HCT116 (cell line): ENCODE data around the gene CCDC15. TPM values are rescaled to one million over a fixed set of nuclear protein-coding genes. Genes with fewer than 3 reads are reported as not detected.

Experiments used
- ATAC-seq: fragments of 200-7000 bp; cut with Tn5 transposase; 2 replicates; pipeline ENCODE4 v1.9.1; 2020; ENCODE audit warnings: mild to moderate bottlenecking, moderate library complexity
- BruUV-seq: library from RNA; stranded (reverse); fragments of 400-500 nt; replicated peaks from 2 replicates; lab custom pipeline; 2021; lab: Mats Ljungman, UMichigan
- CTCF ChIA-PET: fragments of 300-600 bp; sonication (Branson Sonifier 250); formaldehyde crosslinking; loops from one replicate; lab custom pipeline; 2021; ENCODE audit warnings: antibody characterized with exemption; lab: Charles Lee
- POLR2A ChIA-PET: fragments of 300-600, 350-600 bp; sonication (Branson Sonifier 250); formaldehyde crosslinking; loops from one replicate; lab custom pipeline; 2021; ENCODE audit warnings: antibody characterized with exemption; lab: Charles Lee
- RAD21 ChIA-PET, 2 experiments: fragments of 300-600 bp; sonication (Branson Sonifier 250); formaldehyde crosslinking; loops; one replicate each; lab custom pipeline; 2023; ENCODE audit warnings: low total read pairs in 2 of 2; ENCODE audit not compliant: uncharacterized antibody in 2 of 2, unreplicated experiment in 2 of 2, low non-redundant PET in 1 of 2; lab: Charles Lee
- DNase-seq: peaks from one replicate; pipeline ENCODE4 v3.0.0-alpha.2; 2010; ENCODE audit warnings: low read depth, low spot score
- H2AFZ ChIP-seq: fragments of 200-600 bp; shearing (Covaris generic), sonication (generic); 2 replicates; pipeline ENCODE4 v1.6.1; 2017; ENCODE audit warnings: low read depth, mixed run types, mixed read lengths, antibody characterized with exemption, low read length; ENCODE audit not compliant: poor library complexity, severe bottlenecking
- H3K27ac ChIP-seq: 2 replicates; pipeline ENCODE4 v1.5.1; 2012; ENCODE audit warnings: low read depth, low read length
- H3K27me3 ChIP-seq: fragments of 200-600 bp; sonication (generic); 2 replicates; pipeline ENCODE4 v1.6.1; 2016; ENCODE audit warnings: mixed run types, low read length, mixed read lengths; ENCODE audit not compliant: insufficient read depth
- H3K36me3 ChIP-seq, 2 experiments: fragments of 200-500 bp in 1 of 2; fragments of 200-600 bp in 1 of 2; sonication (Bioruptor generic) in 1 of 2; sonication (generic) in 1 of 2; 2 replicates each; pipeline versions ENCODE4 v1.5.1 to v1.6.1; 2014 to 2016; ENCODE audit warnings: low read length in 2 of 2, inconsistent platforms in 1 of 2, mixed read lengths in 1 of 2, mixed run types in 1 of 2; ENCODE audit not compliant: insufficient read depth in 2 of 2, control insufficient read depth in 1 of 2
- H3K4me1 ChIP-seq, 2 experiments: fragments of 200-600 bp in 1 of 2; sonication (generic) in 1 of 2; 2 replicates each; pipeline versions ENCODE4 v1.5.1 to v1.6.1; 2012 to 2017; ENCODE audit warnings: low read length in 2 of 2, inconsistent platforms in 1 of 2, mild to moderate bottlenecking in 1 of 2, mixed read lengths in 1 of 2, mixed run types in 1 of 2, moderate library complexity in 1 of 2; ENCODE audit not compliant: insufficient read depth in 2 of 2, control insufficient read depth in 1 of 2
- H3K4me2 ChIP-seq: fragments of 200-600 bp; sonication (generic); 2 replicates; pipeline ENCODE4 v1.6.1; 2017; ENCODE audit warnings: mixed run types, low read length, mixed read lengths
- H3K4me3 ChIP-seq, 2 experiments: fragments of 200-600 bp in 1 of 2; sonication (generic) in 1 of 2; replicated peaks in 1 of 2; 2 replicates each; pipeline ENCODE4 v1.5.1; 2011 to 2016; ENCODE audit warnings: low read length in 2 of 2, control low read depth in 1 of 2, low read depth in 1 of 2, mild to moderate bottlenecking in 1 of 2, mixed read lengths in 1 of 2, mixed run types in 1 of 2
- H3K79me2 ChIP-seq: fragments of 200-600 bp; sonication (generic); 2 replicates; pipeline ENCODE4 v1.6.1; 2017; ENCODE audit warnings: mild to moderate bottlenecking, mixed run types, low read length, moderate library complexity, mixed read lengths; ENCODE audit not compliant: insufficient read depth
- H3K9ac ChIP-seq: fragments of 200-600 bp; sonication (generic); 2 replicates; pipeline ENCODE4 v1.6.1; 2016; ENCODE audit warnings: low read length, mixed read lengths
- H3K9me2 ChIP-seq: fragments of 200-600 bp; sonication (generic), shearing (Covaris generic); 2 replicates; pipeline ENCODE4 v1.6.1; 2017; ENCODE audit warnings: mixed run types, mild to moderate bottlenecking, moderate library complexity; ENCODE audit not compliant: insufficient read depth
- H3K9me3 ChIP-seq, 2 experiments: fragments of 200-500 bp in 1 of 2; fragments of 200-600 bp in 1 of 2; sonication (Bioruptor generic) in 1 of 2; sonication (generic) in 1 of 2; 2 replicates each; pipeline ENCODE4 v1.6.1; 2014 to 2017; ENCODE audit warnings: low read length in 2 of 2, mixed read lengths in 2 of 2, inconsistent platforms in 1 of 2, low read depth in 1 of 2, mild to moderate bottlenecking in 1 of 2, mixed run types in 1 of 2, moderate library complexity in 1 of 2; ENCODE audit not compliant: control insufficient read depth in 1 of 2, insufficient read depth in 1 of 2
- H4K20me1 ChIP-seq: fragments of 200-600 bp; sonication (generic), shearing (Covaris generic); 2 replicates; pipeline ENCODE4 v1.6.1; 2017; ENCODE audit warnings: mixed run types, mild to moderate bottlenecking, moderate library complexity; ENCODE audit not compliant: insufficient read depth
- CBX3 ChIP-seq: IDR thresholded peaks from 2 replicates; pipeline ENCODE4 v1.6.1; 2012; ENCODE audit warnings: low read depth
- CEBPB ChIP-seq: IDR thresholded peaks from 2 replicates; pipeline ENCODE4 v1.6.1; 2012; ENCODE audit warnings: low read depth
- ELF1 ChIP-seq: IDR thresholded peaks from 2 replicates; pipeline ENCODE4 v1.6.1; 2012; ENCODE audit warnings: low read depth, borderline replicate concordance
- EZH2 ChIP-seq: fragments of 200-600 bp; sonication (generic); IDR thresholded peaks from 2 replicates; pipeline ENCODE4 v1.6.1; 2017; ENCODE audit warnings: antibody characterized with exemption, mixed run types
- EZH2phosphoT487 ChIP-seq: fragments of 200-600 bp; IDR thresholded peaks from 2 replicates; pipeline ENCODE4 v1.6.1; 2018; ENCODE audit warnings: antibody characterized with exemption, borderline replicate concordance
- FOSL1 ChIP-seq: IDR thresholded peaks from 2 replicates; pipeline ENCODE4 v1.6.1; 2012; ENCODE audit warnings: low read depth
- JUND ChIP-seq: IDR thresholded peaks from 2 replicates; pipeline ENCODE4 v1.6.1; 2012
- SIN3A ChIP-seq: IDR thresholded peaks from 2 replicates; pipeline ENCODE4 v1.6.1; 2012; ENCODE audit warnings: low read depth
- SP1 ChIP-seq: IDR thresholded peaks from 2 replicates; pipeline ENCODE4 v1.6.1; 2012; ENCODE audit warnings: low read depth
- SRF ChIP-seq: IDR thresholded peaks from 2 replicates; pipeline ENCODE4 v1.6.1; 2012; ENCODE audit warnings: low read depth
- TCF7L2 ChIP-seq: IDR thresholded peaks from 2 replicates; pipeline ENCODE4 v1.7.0; 2011; ENCODE audit warnings: borderline replicate concordance, inconsistent platforms; ENCODE audit not compliant: insufficient read depth, insufficient read length; ENCODE audit errors: extremely low read depth
- ZFX ChIP-seq: fragments of 450-650 bp; IDR thresholded peaks from 2 replicates; pipeline ENCODE4 v1.6.1; 2017
- intact Hi-C: fragments of 100-400 bp; cut with micrococcal nuclease; formaldehyde crosslinking; loops from 2 replicates; pipeline ENCODE4 v1.10.0; 2022
- total RNA-seq: library from RNA; stranded (reverse); gene quantifications from one replicate; pipeline ENCODE4 v1.2.1, GENCODE V29; 2021; ENCODE audit not compliant: unreplicated experiment
- TF ChIP-seq, protein P1 (sequence below): IDR thresholded peaks from 2 replicates; pipeline ENCODE4 v1.6.1; 2011; ENCODE audit warnings: mild to moderate bottlenecking, low read length, moderate library complexity; ENCODE audit not compliant: insufficient replicate concordance; ENCODE audit errors: extremely low read depth
- TF ChIP-seq, protein P2 (sequence below), 3 experiments: fragments of 200-600 bp in 1 of 3; sonication (generic) in 1 of 3; IDR thresholded peaks in 2 of 3; conservative IDR thresholded peaks in 1 of 3; 2 replicates each; pipeline ENCODE4 v1.5.1; 2012 to 2017; ENCODE audit warnings: low read depth in 2 of 3, low read length in 2 of 3, antibody characterized with exemption in 1 of 3, borderline replicate concordance in 1 of 3, control low read depth in 1 of 3, mild to moderate bottlenecking in 1 of 3, mixed read lengths in 1 of 3, mixed run types in 1 of 3, moderate library complexity in 1 of 3; ENCODE audit not compliant: insufficient read depth in 1 of 3
- TF ChIP-seq, protein P3 (sequence below): IDR thresholded peaks from 2 replicates; pipeline ENCODE4 v1.6.1; 2012; ENCODE audit warnings: low read depth
- TF ChIP-seq, protein P4 (sequence below): IDR thresholded peaks from 2 replicates; pipeline ENCODE4 v1.6.1; 2012
- TF ChIP-seq, protein P5 (sequence below): IDR thresholded peaks from 2 replicates; pipeline ENCODE4 v1.6.1; 2012

CCDC15 gene
- total RNA-seq, 1 experiment from 2014 or later, result 2.4 TPM

DNA sequence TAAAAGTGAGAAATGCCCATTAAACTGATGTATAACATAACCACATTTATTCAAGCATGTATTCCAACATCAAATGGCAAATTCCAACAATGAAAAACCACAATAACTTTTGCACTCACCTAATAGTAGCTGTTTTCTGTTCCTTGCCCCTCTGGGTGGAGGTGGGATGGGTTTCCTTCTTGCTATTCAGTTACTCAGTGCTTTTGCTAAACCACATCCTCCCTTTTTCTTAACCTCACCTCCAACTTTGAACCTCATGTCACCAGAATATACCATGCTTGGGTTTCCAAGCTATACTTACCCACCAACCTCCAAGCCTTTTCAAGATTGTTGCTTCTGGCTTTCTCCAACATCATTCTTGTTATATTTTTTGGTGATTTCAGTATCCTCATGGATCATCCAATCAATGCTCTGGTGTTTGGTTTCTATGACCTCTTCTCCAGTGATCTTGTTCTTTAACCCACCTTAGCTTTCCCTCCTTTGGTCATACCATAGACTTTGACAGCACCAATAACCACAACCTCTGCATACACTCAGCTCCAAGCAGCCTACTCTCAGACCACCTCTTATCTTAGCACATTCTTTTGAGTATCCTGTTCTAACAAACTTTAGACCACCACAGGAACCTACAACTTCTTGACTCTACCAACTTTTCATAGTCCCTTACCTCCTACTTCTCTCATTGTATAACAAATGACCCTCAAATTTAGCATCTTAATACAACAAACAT is 3.2 kb upstream of the CCDC15 start:
- Histone ChIP-seq H2AFZ (no peak overlapping the region), H3K9ac (no peak overlapping the region), H3K9me3 (no peaks in the 10 kb centered on the region), H3K27me3 (no peaks in the 10 kb centered on the region), H3K27ac (no peak overlapping the region), H4K20me1 (no peaks in the 10 kb centered on the region), H3K4me2 (no peak overlapping the region)
- POLR2A ChIA-PET, result no interaction called here
- BruUV-seq, result no TSS peak
- TF ChIP-seq, protein P1, sequence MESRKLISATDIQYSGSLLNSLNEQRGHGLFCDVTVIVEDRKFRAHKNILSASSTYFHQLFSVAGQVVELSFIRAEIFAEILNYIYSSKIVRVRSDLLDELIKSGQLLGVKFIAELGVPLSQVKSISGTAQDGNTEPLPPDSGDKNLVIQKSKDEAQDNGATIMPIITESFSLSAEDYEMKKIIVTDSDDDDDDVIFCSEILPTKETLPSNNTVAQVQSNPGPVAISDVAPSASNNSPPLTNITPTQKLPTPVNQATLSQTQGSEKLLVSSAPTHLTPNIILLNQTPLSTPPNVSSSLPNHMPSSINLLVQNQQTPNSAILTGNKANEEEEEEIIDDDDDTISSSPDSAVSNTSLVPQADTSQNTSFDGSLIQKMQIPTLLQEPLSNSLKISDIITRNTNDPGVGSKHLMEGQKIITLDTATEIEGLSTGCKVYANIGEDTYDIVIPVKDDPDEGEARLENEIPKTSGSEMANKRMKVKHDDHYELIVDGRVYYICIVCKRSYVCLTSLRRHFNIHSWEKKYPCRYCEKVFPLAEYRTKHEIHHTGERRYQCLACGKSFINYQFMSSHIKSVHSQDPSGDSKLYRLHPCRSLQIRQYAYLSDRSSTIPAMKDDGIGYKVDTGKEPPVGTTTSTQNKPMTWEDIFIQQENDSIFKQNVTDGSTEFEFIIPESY, result no peak
- no peak for TF ChIP-seq FOSL1
- no peak for TF ChIP-seq JUND
- TF ChIP-seq, protein P2, sequence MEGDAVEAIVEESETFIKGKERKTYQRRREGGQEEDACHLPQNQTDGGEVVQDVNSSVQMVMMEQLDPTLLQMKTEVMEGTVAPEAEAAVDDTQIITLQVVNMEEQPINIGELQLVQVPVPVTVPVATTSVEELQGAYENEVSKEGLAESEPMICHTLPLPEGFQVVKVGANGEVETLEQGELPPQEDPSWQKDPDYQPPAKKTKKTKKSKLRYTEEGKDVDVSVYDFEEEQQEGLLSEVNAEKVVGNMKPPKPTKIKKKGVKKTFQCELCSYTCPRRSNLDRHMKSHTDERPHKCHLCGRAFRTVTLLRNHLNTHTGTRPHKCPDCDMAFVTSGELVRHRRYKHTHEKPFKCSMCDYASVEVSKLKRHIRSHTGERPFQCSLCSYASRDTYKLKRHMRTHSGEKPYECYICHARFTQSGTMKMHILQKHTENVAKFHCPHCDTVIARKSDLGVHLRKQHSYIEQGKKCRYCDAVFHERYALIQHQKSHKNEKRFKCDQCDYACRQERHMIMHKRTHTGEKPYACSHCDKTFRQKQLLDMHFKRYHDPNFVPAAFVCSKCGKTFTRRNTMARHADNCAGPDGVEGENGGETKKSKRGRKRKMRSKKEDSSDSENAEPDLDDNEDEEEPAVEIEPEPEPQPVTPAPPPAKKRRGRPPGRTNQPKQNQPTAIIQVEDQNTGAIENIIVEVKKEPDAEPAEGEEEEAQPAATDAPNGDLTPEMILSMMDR (IDR thresholded peaks at IDR 0.05 in 2 of 3, conservative IDR thresholded peaks at IDR 0.05 in 1 of 3; ENCODE audit: borderline replicate concordance in 1 of 3, insufficient read depth in 1 of 3, low read depth in 2 of 3, low read length in 2 of 3), result no peak
- no peak for TF ChIP-seq ELF1
- TF ChIP-seq CBX3, result no peak
- no peak for TF ChIP-seq SP1
- no peak for TF ChIP-seq EZH2
- TF ChIP-seq, protein P3, sequence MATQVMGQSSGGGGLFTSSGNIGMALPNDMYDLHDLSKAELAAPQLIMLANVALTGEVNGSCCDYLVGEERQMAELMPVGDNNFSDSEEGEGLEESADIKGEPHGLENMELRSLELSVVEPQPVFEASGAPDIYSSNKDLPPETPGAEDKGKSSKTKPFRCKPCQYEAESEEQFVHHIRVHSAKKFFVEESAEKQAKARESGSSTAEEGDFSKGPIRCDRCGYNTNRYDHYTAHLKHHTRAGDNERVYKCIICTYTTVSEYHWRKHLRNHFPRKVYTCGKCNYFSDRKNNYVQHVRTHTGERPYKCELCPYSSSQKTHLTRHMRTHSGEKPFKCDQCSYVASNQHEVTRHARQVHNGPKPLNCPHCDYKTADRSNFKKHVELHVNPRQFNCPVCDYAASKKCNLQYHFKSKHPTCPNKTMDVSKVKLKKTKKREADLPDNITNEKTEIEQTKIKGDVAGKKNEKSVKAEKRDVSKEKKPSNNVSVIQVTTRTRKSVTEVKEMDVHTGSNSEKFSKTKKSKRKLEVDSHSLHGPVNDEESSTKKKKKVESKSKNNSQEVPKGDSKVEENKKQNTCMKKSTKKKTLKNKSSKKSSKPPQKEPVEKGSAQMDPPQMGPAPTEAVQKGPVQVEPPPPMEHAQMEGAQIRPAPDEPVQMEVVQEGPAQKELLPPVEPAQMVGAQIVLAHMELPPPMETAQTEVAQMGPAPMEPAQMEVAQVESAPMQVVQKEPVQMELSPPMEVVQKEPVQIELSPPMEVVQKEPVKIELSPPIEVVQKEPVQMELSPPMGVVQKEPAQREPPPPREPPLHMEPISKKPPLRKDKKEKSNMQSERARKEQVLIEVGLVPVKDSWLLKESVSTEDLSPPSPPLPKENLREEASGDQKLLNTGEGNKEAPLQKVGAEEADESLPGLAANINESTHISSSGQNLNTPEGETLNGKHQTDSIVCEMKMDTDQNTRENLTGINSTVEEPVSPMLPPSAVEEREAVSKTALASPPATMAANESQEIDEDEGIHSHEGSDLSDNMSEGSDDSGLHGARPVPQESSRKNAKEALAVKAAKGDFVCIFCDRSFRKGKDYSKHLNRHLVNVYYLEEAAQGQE, result no peak
- no peak for TF ChIP-seq EZH2phosphoT487
- no peak for TF ChIP-seq CEBPB
- no peak for TF ChIP-seq SIN3A
- no peak for TF ChIP-seq ZFX
- TF ChIP-seq, protein P4, sequence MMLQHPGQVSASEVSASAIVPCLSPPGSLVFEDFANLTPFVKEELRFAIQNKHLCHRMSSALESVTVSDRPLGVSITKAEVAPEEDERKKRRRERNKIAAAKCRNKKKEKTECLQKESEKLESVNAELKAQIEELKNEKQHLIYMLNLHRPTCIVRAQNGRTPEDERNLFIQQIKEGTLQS, result no peak
- no peak for TF ChIP-seq TCF7L2
- TF ChIP-seq SRF, result no peak
- TF ChIP-seq, protein P5, sequence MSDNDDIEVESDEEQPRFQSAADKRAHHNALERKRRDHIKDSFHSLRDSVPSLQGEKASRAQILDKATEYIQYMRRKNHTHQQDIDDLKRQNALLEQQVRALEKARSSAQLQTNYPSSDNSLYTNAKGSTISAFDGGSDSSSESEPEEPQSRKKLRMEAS, result no peak
- TF ChIP-seq, all 23 proteins: peak for 0
- RAD21 ChIA-PET, result no interaction called here
- Histone ChIP-seq H3K4me3 (no peak overlapping the region), H3K9me2 (no peaks in the 10 kb centered on the region), H3K79me2 (no peaks in the 10 kb centered on the region), H3K4me1 (peaks cover 7 to 24% of the 10 kb centered on the region in 2 experiments), H3K36me3 (no peaks in the 10 kb centered on the region)
- ATAC-seq, result no peak
- intact Hi-C loops, result no loop called here
- CTCF ChIA-PET, result no interaction called here
- no peak for DNase-seq
